LNCaP clone FGC (cell line): ENCODE data around the gene CACNG7.

Experiments used
- DNase-seq: peaks from one replicate; pipeline ENCODE4 v3.0.0-alpha.2; 2011; ENCODE audit warnings: low read depth
- H3K4me3 ChIP-seq: 2 replicates; pipeline ENCODE4 v1.5.1; 2011; ENCODE audit warnings: mild to moderate bottlenecking, low read depth, low read length, control low read depth
- CTCF ChIP-seq: IDR thresholded peaks from 2 replicates; pipeline ENCODE4 v1.5.1; 2012; ENCODE audit warnings: mild to moderate bottlenecking; ENCODE audit not compliant: control insufficient read depth, insufficient read depth; ENCODE audit errors: extremely low read depth

The CACNG7 gene

GRCh38 chr19:53992211-53992610, 83.1 kb downstream of the CACNG7 start:
- H3K4me3 ChIP-seq = no peak overlapping the region
- TF ChIP-seq CTCF = no peak

GRCh38 chr19:53992815-53993214, 83.7 kb downstream of the CACNG7 start:
- H3K4me3 ChIP-seq = no peak overlapping the region
- TF ChIP-seq CTCF = no peak
- no peak for DNase-seq

More at GRCh38 chr19:53992211-53992610, 83.1 kb downstream of the CACNG7 start:
- DNase-seq = no peak

- no peak for DNase-seq
- TF ChIP-seq CTCF = no peak
Measured at GRCh38 chr19:53993448-53993847, 84.4 kb downstream of the CACNG7 start.

More at GRCh38 chr19:53993448-53993847, 84.4 kb downstream of the CACNG7 start:
- H3K4me3 ChIP-seq = no peak overlapping the region
